NB4 (cell line): Measurements from ENCODE around the gene BPHL.
A peak's percentile ranks its signal among the peaks of the same experiment; 100 is the strongest.

Experiments
- DNase-seq: peaks from one replicate; pipeline ENCODE4 v3.0.0; 2010; ENCODE audit warnings: low read depth
- H3K4me3 ChIP-seq: one replicate; pipeline ENCODE4 v1.5.1; 2011; ENCODE audit warnings: mild to moderate bottlenecking, low read depth, low read length, moderate library complexity
- MYC ChIP-seq: IDR thresholded peaks from 2 replicates; pipeline ENCODE4 v1.6.1; 2011; ENCODE audit warnings: low read depth, low read length
- POLR2A ChIP-seq: IDR thresholded peaks from 2 replicates; pipeline ENCODE4 v1.6.1; 2011; ENCODE audit warnings: mild to moderate bottlenecking; ENCODE audit not compliant: insufficient read length; ENCODE audit errors: extremely low read depth
- TF ChIP-seq, protein P1 (sequence below): IDR thresholded peaks from one replicate; pipeline ENCODE4 v1.5.1; 2012; ENCODE audit warnings: low read depth, low read length
- TF ChIP-seq, protein P2 (sequence below): IDR thresholded peaks from 2 replicates; pipeline ENCODE4 v1.6.1; 2011; ENCODE audit warnings: low read depth, low read length

BPHL gene

DNA sequence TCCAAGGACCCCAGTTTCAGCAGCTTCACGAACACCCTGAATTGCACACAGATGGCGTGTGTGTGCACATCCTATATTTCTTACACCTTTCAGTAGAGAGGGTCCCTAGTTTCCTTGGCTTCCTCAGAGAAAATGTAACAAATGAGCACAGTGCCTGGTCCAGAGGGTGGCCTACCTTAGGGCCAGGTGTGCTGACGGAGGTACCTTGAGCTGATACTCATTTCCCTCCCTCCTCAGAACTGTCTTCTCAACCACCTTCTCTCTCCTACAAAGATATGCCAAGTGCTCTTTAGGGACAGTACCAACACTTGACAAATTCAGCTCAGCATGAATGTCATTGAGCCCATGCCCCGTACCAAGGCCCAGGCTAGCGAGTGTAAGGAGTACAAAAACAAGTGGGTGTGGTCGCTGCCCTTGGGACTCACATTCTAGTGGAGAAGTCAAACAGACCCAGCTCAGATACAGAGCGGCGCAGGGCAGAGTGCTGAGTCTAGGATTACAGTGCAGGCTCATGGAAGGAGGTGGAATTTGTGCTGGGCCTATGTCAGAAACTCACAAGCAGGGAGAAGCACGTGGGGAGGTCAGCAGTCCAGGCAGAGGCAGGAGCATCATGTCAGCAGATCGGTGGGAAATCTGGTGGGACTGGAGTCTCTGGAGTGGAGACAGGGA lies 9.6 kb upstream of the BPHL start:
- TF ChIP-seq MYC (no peak), POLR2A (no peak)
- TF ChIP-seq, protein P1, sequence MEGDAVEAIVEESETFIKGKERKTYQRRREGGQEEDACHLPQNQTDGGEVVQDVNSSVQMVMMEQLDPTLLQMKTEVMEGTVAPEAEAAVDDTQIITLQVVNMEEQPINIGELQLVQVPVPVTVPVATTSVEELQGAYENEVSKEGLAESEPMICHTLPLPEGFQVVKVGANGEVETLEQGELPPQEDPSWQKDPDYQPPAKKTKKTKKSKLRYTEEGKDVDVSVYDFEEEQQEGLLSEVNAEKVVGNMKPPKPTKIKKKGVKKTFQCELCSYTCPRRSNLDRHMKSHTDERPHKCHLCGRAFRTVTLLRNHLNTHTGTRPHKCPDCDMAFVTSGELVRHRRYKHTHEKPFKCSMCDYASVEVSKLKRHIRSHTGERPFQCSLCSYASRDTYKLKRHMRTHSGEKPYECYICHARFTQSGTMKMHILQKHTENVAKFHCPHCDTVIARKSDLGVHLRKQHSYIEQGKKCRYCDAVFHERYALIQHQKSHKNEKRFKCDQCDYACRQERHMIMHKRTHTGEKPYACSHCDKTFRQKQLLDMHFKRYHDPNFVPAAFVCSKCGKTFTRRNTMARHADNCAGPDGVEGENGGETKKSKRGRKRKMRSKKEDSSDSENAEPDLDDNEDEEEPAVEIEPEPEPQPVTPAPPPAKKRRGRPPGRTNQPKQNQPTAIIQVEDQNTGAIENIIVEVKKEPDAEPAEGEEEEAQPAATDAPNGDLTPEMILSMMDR: no peak
- TF ChIP-seq, protein P2, sequence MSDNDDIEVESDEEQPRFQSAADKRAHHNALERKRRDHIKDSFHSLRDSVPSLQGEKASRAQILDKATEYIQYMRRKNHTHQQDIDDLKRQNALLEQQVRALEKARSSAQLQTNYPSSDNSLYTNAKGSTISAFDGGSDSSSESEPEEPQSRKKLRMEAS: no peak
- no peak overlapping the region for H3K4me3 ChIP-seq
- no peak for DNase-seq

DNA sequence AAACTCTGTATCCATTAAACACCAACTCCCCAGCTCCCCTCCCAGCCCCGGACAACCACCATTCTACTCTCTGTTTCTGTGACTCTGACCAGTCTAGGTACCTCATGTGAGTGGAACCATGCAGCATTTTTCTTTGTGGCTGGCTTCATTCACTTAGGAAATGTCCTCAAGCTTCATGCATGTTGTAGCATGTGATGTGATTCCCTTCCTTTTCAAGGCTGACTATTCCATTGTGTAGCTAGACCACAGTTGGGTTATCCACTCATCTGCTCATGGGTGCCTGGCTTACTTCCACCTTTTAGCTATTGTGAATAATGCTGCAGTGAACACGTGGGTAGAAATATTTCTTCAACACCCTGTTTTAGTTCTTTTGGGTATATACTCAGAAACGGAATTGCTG lies 8.8 kb upstream of the BPHL start:
- TF ChIP-seq POLR2A (no peak), MYC (no peak)
- TF ChIP-seq, protein P2: no peak
- TF ChIP-seq, protein P1: no peak
- H3K4me3 ChIP-seq: no peak overlapping the region

GRCh38 chr6:3114377-3114776 lies 4.1 kb upstream of the BPHL start:
- no peak overlapping the region for H3K4me3 ChIP-seq
- TF ChIP-seq, protein P2: no peak
- no peak for TF ChIP-seq MYC
- TF ChIP-seq POLR2A: no peak
- no peak for DNase-seq

More for the DNA sequence above, 8.8 kb upstream of the BPHL start:
- DNase-seq: no peak

DNA sequence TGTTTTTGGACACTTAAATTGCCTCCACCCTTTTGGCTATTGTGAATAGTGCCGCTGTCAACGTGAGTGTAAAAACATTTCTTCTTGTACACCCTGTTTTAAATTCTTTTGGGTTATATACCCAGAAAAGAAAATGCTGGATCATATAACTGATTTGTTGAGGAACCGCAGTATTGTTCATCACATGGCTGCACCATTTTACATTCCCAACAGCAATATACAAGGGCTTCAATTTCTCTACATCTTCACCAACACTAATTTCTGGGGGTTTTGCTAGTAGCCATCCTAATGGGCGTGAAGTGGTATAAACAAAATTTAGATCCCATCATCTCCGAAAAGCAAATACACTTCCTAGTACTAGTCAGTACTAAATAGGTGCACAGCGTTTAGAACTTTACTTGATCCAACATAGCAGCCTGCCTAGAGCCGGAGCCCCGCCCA lies 579 bp upstream of the BPHL start:
- TF ChIP-seq, protein P1: no peak
- TF ChIP-seq POLR2A: no peak
- TF ChIP-seq MYC: no peak
- TF ChIP-seq, protein P2: no peak
- no peak for DNase-seq
- H3K4me3 ChIP-seq: peak overlapping the region; percentile 87

GRCh38 chr6:3119040-3119723 lies 671 bp downstream of the BPHL start:
- H3K4me3 ChIP-seq: peak overlapping the region; percentile 87
- TF ChIP-seq, protein P1: no peak
- TF ChIP-seq MYC: peak; percentile 10; the same call in 1 of the 2 replicates
- DNase-seq: no peak

GRCh38 chr6:3120765-3121089 lies 2.2 kb downstream of the BPHL start:
- no peak overlapping the region for H3K4me3 ChIP-seq
- TF ChIP-seq, protein P2: no peak
- DNase-seq: no peak
